ENCODE measurements around the gene FAM114A1.

DNA sequence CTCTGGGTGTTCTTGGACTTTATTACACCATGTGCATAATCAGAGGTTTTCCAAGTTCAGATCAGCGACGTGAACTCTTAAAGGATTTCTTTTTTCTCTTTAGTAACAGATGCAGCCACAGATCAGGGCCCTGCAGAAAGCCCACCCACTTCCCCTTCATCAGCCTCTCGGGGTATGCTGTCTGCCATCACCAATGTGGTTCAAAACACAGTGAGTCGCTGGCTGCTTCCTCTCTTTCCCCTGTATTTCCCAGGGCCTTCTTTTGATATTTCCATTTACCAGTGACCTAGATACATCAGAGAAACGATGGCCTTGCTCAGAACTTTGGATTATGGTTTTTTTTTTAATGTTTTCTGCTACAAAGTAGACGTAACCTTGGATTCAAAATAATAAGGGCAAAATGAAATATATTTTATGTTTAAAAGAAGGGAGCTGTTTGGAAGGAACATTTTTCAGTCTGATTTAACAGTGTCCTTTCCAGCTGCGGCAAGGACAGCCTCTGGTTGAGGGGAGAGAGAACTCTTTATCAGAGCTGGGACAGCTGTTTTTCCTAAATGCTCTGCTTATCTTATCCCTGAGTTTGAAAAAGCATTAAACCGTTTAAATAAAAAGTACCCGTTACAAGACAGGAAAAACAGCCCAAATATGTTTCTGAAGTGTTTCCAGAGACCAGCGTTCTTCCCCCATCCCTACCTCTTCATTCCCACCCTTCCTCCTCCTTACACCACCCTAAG is 38.2 kb downstream of the FAM114A1 start:
- TF ChIP-seq GATA2 (IDR thresholded peaks at IDR 0.05; ENCODE audit: low read depth, low read length) (peak; percentile 81), GATA3 (IDR thresholded peaks at IDR 0.05; ENCODE audit: low read depth, low read length) (peak; percentile 29; the same call in 1 of the 2 replicates)
